GM23248 (cell line): ENCODE results near the gene ASIC2.

ENCODE experiments used
- EZH2 ChIP-seq: fragments of 200-600 bp; sonication (generic); IDR thresholded peaks from 2 replicates; pipeline ENCODE4 v1.6.1; 2018; ENCODE audit warnings: antibody characterized with exemption, mild to moderate bottlenecking; ENCODE audit not compliant: insufficient read depth, poor library complexity, severe bottlenecking
- EZH2phosphoT487 ChIP-seq: fragments of 200-600 bp; sonication (generic); IDR thresholded peaks from 2 replicates; pipeline ENCODE4 v1.6.1; 2018; ENCODE audit warnings: antibody characterized with exemption, moderate library complexity, mild to moderate bottlenecking, low read depth; ENCODE audit not compliant: insufficient read depth

DNA sequence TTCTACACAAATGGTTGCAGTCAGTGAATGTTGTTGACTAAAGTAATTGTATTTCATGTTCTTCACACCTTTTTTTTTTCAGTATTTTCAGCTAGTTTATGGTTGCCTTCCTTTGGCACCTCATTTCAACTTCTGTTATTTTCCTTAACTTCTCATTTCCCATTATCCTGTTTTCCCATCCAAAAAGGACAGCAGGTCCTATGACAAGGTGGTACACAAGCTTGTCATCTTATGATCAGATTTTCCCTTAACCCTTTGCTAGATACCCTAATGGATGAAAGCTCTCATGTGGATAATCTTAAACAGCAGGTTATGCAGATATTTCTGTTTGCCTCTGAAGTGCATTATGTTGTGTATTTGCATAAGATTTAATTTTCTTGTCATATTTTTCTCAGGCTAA is 7.1 kb upstream of the ASIC2 start:
- TF ChIP-seq EZH2 (no peak), EZH2phosphoT487 (no peak)
